ENCODE measurements around the gene PPP3CA. TPM values are rescaled to one million over a fixed set of nuclear protein-coding genes. Genes with fewer than 3 reads are reported as not detected.

Gene PPP3CA
- total and polyA plus RNA-seq, 2 of the 8 experiments (the other 6 are each of a cell fraction or from before 2014, with no cell fraction given), result 7.9 to 35.0 TPM

GRCh38 chr4:101065346-101065745 is 282.0 kb downstream of the PPP3CA start:
- no peaks in the 10 kb centered on the region for H3K36me3 ChIP-seq (ENCODE audit: control insufficient read depth in 2 of 4, insufficient read depth in 4 of 4, low read length in 3 of 4)
- no peak overlapping the region for H3K27ac ChIP-seq (ENCODE audit: low read depth, low read length)
- no peaks in the 10 kb centered on the region for H3K79me2 ChIP-seq (ENCODE audit: control insufficient read depth in 1 of 2, insufficient read depth in 2 of 2, low read length in 2 of 2)
- H4K20me1 ChIP-seq (replicated peaks in 1 of 2; ENCODE audit: control insufficient read depth in 1 of 2, insufficient read depth in 2 of 2, low read length in 2 of 2), result no peaks in the 10 kb centered on the region
- no peak overlapping the region for H2BK12ac ChIP-seq (ENCODE audit: low read depth, low read length)
- H3K4me3 ChIP-seq (ENCODE audit: extremely low read depth in 1 of 4, insufficient read depth in 2 of 4, low read depth in 3 of 4, low read length in 4 of 4), result no peak overlapping the region
- no peak overlapping the region for H2BK20ac ChIP-seq (ENCODE audit: low read length)
- ChIA-PET POLR2A (ENCODE audit: partially characterized antibody) (no interaction called here), CTCF (ENCODE audit: partially characterized antibody) (interaction anchor here (0.6 kb wide), 1 partner anchor 108 kb away, joined by 3 read pairs; no protein-coding TSS in a partner anchor)
- H2BK15ac ChIP-seq (ENCODE audit: low read length), result no peak overlapping the region
- H4K91ac ChIP-seq (replicated peaks; ENCODE audit: insufficient read length, low read length), result no peak overlapping the region
- no peak overlapping the region for H2AK5ac ChIP-seq (ENCODE audit: low read depth, low read length)
- H3K79me1 ChIP-seq (ENCODE audit: low read depth, low read length), result no peaks in the 10 kb centered on the region
- no peaks in the 10 kb centered on the region; a peak in 1 of 7 replicates for H3K4me1 ChIP-seq (replicated peaks in 1 of 4; ENCODE audit: control insufficient read depth in 3 of 4, insufficient read depth in 4 of 4, low read length in 3 of 4)
- 92% methylated on average over 1 of the region's 1 CpG; no CpG with 5 or more reads in 1 of the 2 experiments for WGBS, 2 experiments (ENCODE audit: extremely low coverage in 1 of 2, insufficient coverage in 1 of 2, insufficient read length in 1 of 2, insufficient replicate concordance in 2 of 2, low coverage in 1 of 2, low lambda C conversion rate in 2 of 2, missing lambda C conversion rate in 1 of 2)
- no peak overlapping the region for H2AFZ ChIP-seq (ENCODE audit: low read length)
- H2BK120ac ChIP-seq (replicated peaks; ENCODE audit: low read depth, low read length), result no peak overlapping the region
- H3K9me3 ChIP-seq (ENCODE audit: insufficient read depth in 2 of 2, low read depth in 1 of 2, low read length in 1 of 2), result no peaks in the 10 kb centered on the region
- no peak for FAIRE-seq
- no peak overlapping the region for H3K56ac ChIP-seq (replicated peaks; ENCODE audit: insufficient read length, low read depth, low read length)
- H4K5ac ChIP-seq (ENCODE audit: insufficient read length, low read depth, low read length), result no peak overlapping the region
- H3K4ac ChIP-seq (replicated peaks; ENCODE audit: insufficient read length, low read depth, low read length), result no peak overlapping the region
- no peak overlapping the region for H3K9ac ChIP-seq (replicated peaks in 1 of 4; ENCODE audit: extremely low read depth in 1 of 4, low read depth in 3 of 4, low read length in 3 of 4)
- H3K23ac ChIP-seq (ENCODE audit: insufficient read length), result no peak overlapping the region
- no peak overlapping the region for H4K8ac ChIP-seq (ENCODE audit: extremely low read depth, insufficient read depth, low read length)
- no peaks in the 10 kb centered on the region for H3K23me2 ChIP-seq (ENCODE audit: low read depth, low read length)
- H3K4me2 ChIP-seq (ENCODE audit: insufficient read depth in 1 of 2, low read depth in 2 of 2, low read length in 2 of 2), result no peak overlapping the region
- no peak for DNase-seq (ENCODE audit: low read depth in 1 of 2, low spot score in 2 of 2)
- H3K18ac ChIP-seq (ENCODE audit: extremely low read depth, low read length), result no peak overlapping the region
- no peak overlapping the region for H2BK5ac ChIP-seq (ENCODE audit: low read depth, low read length)
- H3K27me3 ChIP-seq (replicated peaks in 1 of 4; ENCODE audit: control insufficient read depth in 3 of 4, extremely low read depth in 1 of 4, insufficient read depth in 3 of 4, low read length in 3 of 4), result no peaks in the 10 kb centered on the region
- H3K14ac ChIP-seq (ENCODE audit: insufficient read length), result no peak overlapping the region
- TF ChIP-seq CTBP2 (IDR thresholded peaks at IDR 0.05; ENCODE audit: borderline replicate concordance, insufficient read depth, insufficient read length, low read length) (no peak), CBX5 (IDR thresholded peaks at IDR 0.05; ENCODE audit: low read depth, low read length) (no peak), CTCF (IDR thresholded peaks at IDR 0.05; ENCODE audit: control extremely low read depth in 1 of 3, insufficient read depth in 1 of 3, low read depth in 1 of 3, low read length in 3 of 3) (no peak), KDM4A (IDR thresholded peaks at IDR 0.05; ENCODE audit: low read depth, low read length, severe bottlenecking) (no peak), EGR1 (IDR thresholded peaks at IDR 0.05; ENCODE audit: borderline replicate concordance, low read depth, low read length) (no peak), NANOG (IDR thresholded peaks at IDR 0.05; ENCODE audit: insufficient read depth, low read depth, low read length, poor library complexity, severe bottlenecking) (no peak), BCL11A (IDR thresholded peaks at IDR 0.05; ENCODE audit: low read depth in 2 of 2, low read length in 2 of 2) (no peak), SIN3A (conservative IDR thresholded peaks at IDR 0.05 in 1 of 2, IDR thresholded peaks at IDR 0.05 in 1 of 2; ENCODE audit: low read depth in 1 of 2, low read length in 2 of 2) (no peak), SAP30 (IDR thresholded peaks at IDR 0.05; ENCODE audit: insufficient read depth, insufficient replicate concordance, low read length) (no peak), SUZ12 (IDR thresholded peaks at IDR 0.05; ENCODE audit: low read length) (no peak)

Measured in H1 (cell line).